Cortex of kidney (tissue), 1 donor: ENCODE measurements around the gene CDC14B.
"Not testable (repeated sequence)": the region's sequence is repeated elsewhere in the genome, so short reads cannot be mapped to it uniquely, and the experiment has no call there.

Source experiments
- DNase-seq: peaks from one replicate; lab custom pipeline; 2025; lab: John Stamatoyannopoulos, UW

CDC14B gene

GRCh38 chr9:96587338-96588315, 32.0 kb downstream of the CDC14B start:
- DNase-seq, result no peak

GRCh38 chr9:96585426-96585825, 34.2 kb downstream of the CDC14B start:
- no peak for DNase-seq

- DNase-seq, result not testable (repeated sequence)
Observed at GRCh38 chr9:96582199-96582598, 37.4 kb downstream of the CDC14B start.

DNA sequence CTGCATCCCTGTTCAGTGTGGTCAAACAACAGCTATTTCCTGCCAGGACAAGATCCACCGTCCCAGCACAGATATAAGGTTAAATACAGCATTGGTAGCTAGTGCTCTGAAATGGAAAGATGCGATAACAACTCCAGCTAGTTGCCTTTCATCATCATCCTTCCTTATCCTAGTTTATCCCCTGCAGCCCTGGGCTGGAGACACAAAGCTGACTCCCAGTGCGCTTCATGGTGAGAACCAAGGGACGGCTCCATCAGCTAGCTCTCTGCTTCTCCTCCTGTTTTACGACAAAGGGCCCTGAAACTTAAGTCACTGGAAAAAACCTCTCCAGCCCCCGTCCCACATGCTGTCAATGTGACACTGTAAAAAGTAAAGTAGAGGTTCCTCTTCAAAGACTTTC, 37.9 kb downstream of the CDC14B start:
- no peak for DNase-seq

- no peak for DNase-seq
Observed at GRCh38 chr9:96581301-96581700, 38.3 kb downstream of the CDC14B start.

DNA sequence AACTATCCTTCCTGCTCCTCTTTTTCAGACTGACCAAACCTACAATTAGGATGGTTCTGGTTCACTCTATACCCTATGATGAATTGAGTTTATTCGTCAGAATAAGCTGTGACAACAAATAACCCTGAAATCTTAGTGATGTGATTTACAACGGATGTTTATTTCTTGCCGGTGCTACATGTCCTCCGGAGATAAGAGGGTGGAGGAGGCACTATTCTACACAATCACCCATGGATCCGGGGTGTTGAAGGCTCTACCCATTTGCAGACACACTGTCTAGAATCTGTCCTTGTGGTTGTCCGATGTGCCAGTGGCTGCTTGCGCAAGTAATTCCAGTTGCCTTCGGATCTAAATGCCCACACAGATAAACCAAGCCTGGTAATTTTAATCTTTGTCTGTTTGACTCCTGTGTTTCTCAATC, 44.7 kb downstream of the CDC14B start:
- DNase-seq, result no peak

DNA sequence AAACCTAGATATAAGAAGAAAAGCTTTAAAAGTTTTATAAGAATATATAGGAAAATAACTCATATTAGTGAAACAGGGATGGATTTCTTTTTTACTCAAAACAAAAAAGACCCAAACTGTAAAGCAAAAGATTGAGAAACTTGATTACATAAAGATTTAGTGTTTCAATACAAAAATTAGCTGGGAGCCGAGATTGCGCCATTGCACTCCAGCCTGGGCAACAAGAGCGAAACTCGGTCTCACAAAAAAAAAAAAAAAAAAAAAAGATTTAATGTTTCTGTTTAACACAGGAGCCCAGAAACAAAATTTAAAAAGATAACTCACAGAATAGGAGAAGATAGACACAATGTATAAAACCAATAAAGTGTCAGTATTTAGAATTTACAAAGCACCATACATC, 45.2 kb downstream of the CDC14B start:
- DNase-seq, result no peak

DNA sequence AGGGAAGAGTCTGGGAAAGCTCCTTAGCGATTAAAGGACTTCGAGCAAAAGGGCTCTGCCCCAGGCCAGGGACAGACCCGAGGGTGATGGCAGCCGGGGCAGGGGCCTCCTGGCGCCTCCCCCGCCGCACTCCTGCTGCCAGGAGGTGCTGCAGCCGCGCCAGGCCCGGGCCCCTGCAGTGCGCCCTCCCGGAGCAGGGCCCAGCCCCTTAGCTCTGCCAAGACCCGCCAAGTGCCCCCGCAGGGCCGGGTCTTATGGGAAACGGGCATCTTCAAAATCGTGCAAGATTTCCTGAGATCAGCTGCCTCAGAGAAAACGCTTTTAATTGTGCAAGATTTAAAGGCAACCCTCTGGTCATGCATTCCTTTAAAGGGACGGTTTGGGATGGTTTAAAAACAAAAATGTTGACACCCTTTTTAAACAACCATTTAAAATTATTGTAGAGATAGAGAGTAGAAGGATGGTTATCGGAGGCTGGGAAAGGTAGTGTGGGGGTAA, 52.4 kb downstream of the CDC14B start:
- DNase-seq, result no peak

DNA sequence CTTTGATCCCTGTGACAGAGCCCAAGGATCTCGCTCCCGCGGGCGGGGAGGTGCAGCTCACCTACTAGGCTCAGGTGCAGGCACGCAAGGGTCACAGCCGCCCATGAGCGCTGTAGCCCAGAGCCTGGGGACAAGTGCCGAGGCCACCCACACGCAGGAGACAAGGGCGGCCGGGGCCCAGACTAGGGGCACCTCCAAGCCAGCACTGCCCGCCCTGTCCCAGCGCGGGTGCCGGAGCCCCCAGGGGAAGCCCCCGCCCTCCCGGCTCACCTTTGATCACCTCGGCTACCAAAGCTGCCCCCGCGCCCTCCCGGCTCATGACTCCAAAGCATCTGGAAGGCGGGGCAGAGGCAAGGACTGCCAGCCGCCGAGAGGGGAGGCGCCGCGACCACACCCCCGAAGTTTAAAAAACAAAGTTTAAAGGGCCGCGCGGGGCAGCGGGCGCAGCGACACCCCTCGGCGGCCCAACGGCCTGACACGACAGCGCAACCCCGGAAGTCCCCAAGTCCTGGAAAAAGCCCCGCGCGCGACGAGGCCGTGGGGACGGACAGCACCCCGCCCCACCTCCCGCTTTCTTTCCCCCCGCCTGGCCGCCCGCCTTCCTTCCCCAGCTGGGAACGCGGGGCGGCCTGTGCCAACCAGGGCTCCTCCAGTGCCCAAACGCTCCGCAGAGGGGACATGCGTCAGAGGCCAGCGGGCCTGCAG, 53.0 kb downstream of the CDC14B start:
- DNase-seq, result peak; percentile 35

DNA sequence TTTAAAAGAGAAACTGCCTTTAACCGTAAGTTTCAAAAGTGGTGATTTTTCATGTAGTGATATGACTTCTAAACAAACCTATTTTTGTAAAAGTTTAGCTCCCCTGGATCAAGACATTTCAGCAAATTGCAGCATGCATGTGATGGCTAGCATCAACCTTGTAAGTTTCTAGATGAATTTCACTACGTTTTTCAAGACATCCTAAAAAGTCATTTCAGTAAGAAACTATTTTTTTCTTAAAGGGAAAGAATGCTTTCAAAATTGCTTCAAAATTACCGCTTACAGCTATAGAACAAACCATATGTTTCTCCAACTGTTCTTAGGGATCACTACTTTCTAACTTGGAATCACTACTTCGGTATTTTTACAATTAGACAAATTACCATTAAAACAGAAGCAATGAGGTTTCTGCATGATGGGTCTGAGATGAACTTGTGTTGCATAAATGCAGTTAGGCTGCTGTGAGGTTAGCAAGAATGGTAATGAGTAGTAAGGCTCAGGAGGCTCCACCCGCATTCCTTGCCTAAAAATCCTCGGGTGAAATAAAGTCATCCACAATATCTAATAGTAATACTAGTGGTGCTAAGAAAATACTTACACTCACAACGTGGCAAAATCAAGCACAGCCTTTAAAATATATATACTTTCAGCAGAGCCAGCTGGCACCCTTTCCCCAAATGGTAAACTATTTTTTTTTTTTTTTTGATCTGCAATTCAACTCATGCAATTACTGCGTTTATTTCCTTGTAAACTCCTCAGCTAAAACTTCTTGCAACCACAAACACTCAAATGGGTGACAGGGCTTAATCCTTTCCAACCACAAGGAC, 53.8 kb downstream of the CDC14B start:
- no peak for DNase-seq

DNA sequence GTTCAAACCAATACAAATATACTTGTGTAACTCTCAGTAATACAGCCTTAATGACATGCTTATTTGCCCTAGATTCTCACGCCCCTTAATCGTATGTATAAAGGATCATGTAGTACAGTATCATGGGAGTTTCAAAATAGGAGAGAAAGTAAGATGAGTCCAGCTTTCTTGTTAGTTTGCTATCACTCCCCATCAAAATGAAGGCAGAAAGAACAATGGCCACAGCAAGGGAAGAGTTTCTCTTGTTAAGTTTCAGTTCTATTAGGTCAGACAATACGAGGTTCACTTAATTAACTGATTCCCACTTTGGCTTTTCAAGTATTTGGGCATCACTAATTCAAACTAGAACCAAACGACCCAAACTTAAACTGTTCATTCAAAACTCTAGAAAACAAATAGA, 55.4 kb downstream of the CDC14B start:
- no peak for DNase-seq

- no peak for DNase-seq
Observed at GRCh38 chr9:96559339-96559943, 60.2 kb downstream of the CDC14B start.

- no peak for DNase-seq
Observed at GRCh38 chr9:96557921-96558320, 61.7 kb downstream of the CDC14B start.

DNA sequence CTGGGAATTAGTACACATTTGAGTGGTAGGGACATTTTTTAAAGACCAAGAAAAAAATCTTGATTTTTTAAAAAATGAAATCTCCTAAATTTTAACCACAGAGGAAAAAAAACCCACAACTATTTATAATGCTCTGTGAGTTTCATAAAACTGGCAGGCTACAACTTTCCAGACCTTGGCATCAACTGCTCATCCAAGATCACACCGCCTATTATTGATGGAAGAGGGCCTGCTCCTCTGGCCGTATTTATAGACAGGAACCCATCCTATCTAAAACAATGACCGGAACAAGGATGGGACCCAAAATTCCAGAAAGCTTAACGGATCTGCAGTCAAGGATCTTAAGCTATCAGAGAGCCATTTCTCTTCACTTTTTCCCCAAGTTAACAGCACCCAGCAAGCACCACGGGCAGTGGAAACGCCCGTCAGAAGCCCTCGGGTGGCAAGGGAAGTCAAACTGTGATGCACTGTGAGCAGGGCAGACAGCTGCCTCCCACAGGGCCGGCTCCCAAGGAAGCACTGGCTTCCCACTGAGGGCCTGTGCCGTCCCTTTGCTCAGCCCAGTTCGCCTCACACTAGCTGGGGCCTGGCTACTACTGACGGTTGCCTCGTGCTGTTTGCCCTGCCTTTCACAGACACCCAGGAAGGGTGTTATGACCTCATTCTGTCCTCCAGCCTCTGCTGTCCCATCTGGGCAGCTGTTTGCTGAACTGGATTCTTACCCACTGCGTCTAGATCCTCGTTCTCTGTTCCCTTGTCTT, 62.8 kb downstream of the CDC14B start:
- DNase-seq, result no peak

DNA sequence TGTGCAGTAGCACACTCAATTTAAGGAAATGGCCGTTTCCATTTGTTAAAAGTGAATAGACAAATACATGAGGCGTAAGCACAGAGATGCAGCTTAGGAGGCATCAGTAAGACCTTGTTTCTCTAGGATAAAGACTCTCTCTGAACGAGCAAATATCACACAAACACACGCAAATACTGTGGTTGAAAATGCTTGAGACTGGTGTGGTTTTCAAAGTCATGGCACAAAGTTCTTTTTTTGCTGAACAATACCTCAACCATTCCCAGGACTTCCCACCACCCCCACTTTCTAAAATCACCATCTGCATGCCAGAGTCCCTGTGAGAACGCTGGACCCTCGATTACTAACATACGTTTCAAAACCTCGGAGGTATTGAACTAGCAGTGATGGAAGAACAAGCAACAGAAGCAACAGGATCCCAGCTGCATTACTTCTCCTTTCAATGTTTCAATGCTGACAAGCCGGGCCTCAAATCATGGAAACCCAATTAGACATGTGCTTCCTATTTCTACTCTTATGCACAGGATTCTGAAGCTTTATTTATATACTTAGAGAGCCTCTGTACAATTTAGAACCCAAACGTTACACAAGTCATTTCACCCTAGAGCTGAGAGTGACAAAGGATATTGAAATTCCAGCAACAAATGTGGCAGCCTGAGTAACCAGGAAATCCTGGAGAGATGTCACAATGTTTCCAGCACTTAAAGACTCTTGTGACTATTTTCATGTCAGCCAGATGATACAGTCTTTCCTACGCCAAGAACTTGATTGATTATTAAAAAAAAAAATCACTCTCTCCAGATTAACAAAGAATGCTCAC, 63.9 kb downstream of the CDC14B start:
- DNase-seq, result no peak

DNA sequence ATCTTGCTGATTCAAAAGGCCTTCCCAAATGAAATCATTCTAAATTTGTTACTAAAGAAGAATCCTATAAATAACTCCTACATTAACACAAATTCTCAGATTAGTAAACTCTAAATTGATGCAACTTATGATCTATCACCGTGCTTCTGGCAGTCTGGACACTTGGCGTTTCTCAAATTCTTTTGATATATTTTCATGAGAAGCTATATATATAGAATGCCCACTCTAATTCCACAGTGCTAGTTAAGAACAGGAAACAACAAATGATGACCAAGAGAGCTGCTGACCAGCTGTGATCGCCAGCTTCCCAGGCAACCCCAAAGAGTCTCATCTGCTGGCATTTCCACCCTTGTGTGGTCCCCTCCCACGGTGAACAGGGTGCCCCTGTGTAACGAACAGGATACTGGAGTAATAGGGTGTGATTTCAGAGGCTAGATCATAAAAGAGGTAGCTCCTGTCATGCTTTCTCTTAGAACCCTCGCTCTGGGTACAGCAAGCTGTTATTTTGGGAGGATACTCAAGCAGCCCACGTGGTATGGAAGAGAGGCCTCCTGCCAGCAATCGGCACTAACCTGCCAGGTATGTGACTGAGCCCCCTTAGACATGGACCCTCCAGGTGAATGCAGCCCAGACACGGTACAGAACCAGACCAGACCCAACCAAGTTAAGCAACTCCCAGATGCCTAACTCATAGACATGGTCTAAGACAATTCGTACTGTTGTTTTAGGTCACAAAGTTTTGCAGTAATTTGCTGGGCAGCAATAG, 64.7 kb downstream of the CDC14B start:
- DNase-seq, result no peak

GRCh38 chr9:96554326-96554725, 65.3 kb downstream of the CDC14B start:
- DNase-seq, result no peak

GRCh38 chr9:96553070-96553469, 66.6 kb downstream of the CDC14B start:
- DNase-seq, result no peak

- DNase-seq, result no peak
Observed at GRCh38 chr9:96551403-96551802, 68.2 kb downstream of the CDC14B start.
